NOMO-1 treated with DMSO at 0.1 percent for 48 hours (cell line): Measurements from ENCODE around the gene DRD4.
A peak's percentile ranks its signal among the peaks of the same experiment; 100 is the strongest.

ENCODE experiments used
- DNase-seq: peaks from one replicate; lab custom pipeline; 2025; ENCODE audit not compliant: unreplicated experiment; lab: John Stamatoyannopoulos, UW

DRD4 gene

DNA sequence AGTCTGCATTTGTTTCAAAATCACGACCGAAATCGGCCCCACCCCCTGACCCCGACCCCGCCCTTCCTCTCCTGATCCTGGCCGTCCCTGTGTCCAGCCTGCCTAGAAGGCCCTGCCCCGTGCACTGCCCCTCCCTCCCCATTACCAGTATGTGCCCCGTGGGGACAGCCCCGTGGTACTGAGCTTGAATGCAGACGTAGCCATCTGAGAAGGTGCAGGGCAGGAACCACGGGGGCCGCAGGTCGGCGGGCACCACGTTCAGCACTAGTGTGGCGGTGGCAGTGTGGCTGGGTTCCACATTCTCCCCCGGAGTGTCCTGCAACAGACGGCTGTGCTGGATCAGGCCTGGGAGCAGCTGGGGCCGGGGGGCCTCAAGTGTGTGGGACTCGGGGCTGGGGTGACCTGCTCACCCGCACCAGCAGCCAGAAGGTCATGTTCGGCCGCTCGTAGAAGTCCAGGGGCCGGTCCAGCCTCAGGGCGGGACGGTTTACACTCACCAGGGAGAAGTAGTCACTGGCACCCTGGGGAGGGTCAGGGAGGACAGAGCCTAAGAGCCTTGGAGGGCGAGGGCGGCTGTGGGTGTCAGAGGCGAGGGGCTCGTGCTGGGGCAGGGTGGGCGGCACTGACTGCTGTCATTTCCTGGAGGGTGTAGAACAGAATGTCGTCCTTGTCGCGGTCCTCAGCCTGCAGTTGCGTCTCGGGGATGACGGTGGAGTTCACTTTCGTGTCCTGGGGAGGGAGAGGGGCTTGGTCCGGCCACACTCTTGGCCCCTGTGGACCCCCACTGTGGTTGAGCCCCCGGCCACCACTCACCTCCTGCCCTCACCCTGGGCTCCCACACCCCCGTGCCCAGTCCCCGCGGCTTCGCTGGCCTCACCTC lies 15.9 kb upstream of the DRD4 start:
- DNase-seq, result no peak

DNA sequence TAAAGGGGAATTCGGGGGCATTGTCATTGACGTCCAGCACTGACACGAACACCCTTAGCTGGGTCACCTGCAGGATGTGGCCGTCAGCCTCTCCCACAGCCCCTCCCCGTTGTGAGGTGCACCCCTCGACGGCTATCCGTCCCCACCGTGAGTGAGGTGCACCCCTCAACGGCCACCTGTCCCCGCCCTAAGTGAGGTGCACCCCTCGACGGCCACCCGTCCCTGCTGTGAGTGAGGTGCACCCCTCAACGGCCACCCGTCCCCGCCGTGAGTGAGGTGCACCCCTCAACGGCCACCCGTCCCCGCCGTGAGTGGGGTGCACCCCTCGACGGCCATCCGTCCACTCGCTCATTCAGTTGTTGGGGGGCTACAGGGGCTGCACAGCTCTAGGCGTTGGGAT lies 15.2 kb upstream of the DRD4 start:
- DNase-seq, result no peak

DNA sequence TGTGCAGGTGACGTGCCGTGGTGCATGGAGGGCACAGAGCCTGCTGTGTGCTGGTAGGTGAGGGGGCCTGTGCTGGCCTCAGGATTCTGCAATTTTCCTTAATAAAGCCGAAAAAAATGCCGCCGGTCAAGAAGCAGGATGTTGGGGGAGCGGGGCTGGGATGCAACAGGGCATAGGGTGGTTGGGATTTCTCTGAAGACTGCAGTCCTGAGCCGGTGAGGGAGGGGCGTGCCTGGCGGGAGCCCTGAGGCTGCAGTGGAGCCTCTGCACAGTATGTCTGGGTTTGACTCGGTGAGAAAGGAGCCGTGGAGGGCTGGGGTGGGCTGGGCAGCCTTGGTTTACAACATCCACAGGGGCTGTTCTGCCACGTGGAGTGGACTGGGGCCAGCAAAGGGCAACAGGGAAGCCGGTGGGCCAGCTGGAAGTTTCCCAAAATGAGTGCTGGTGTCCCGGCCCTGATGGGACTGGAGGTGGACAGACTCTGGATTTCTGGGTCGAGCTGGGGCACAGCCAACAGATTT lies 13.7 kb upstream of the DRD4 start:
- no peak for DNase-seq

DNA sequence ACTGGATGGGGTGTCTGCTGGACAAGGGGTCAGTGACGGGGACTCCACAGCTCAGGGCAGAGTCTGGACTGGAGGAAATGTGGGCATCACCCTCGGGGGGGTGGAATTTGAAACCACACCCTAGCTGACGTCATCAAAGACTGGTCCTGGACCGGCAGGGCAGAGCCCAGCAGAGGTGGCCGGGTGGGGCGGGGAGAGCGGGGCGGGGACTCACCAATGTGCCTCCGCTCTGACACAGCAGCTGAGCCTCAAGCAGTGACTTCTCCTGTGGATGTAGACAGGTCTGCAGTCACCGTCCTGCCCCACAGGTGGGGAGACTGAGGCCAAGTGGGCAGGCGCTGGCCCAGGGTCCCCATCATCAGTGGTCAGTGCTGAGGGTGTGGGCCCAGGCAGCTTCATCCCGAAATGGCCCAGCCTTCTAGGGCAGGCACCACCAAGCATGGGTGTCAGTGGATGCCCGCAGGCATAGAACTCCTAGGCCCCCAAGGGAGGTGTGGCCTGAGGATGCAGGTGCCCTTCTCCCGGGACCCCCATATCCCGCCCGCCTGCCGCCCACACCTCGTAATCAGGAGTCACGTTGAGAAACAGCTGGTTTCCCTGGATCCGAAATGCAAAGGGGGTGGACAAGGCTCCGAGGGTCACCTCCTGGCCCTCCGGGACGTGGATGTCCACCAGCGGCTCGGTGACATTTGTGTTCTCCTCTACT lies 12.9 kb upstream of the DRD4 start:
- DNase-seq, result no peak

DNA sequence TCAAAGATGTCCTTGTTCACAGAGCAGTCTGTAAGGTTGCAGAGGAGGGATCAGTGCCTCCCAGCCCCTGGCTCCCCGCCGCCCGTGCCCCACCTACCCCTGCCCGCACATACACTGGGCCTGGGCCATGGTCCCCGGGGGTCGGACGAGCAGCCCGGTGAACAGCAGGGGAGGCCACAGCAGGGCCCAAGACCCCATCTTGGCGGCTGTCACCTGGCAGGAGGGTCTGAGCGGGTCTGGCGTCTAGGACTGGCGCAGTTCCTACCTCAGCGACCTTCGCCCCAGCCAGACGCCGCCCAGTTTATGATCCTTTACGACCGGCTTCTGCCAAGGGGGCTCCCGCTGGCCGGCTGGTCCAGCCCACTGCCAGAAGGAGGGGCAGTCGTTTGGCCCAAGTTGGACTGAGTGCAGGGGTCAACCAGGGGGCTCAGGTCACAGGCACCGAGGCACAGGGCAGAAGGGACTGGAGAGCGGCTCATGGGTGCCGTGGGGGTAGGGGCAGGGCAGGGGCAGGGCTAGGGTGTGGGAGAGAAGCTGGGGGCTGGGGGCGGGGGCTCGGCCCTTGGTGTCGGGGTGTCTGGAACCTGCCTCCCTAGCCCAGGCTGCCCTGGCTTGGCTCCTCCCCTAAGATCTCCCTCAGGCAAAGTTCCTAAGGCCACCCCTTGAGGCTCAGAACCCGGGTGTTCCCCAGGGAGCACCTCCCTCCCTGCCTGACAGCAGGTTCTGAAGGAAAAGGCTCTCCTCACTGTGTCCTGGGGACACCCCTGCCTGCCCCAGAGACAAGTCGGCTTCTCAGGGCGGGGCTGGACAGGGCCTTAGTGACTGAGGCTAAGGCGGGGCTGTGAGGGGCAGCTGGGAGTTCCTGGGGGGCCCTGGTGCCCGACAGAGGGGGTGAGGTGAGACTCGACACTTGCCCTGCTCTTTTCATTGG lies 12.1 kb upstream of the DRD4 start, which contains the start of gene CDHR5:
CDHR5 (minus strand) TSS at position 251 of the 931 bp plus-strand sequence; CDS start at position 198, 53 bp downstream.
- no peak for DNase-seq

DNA sequence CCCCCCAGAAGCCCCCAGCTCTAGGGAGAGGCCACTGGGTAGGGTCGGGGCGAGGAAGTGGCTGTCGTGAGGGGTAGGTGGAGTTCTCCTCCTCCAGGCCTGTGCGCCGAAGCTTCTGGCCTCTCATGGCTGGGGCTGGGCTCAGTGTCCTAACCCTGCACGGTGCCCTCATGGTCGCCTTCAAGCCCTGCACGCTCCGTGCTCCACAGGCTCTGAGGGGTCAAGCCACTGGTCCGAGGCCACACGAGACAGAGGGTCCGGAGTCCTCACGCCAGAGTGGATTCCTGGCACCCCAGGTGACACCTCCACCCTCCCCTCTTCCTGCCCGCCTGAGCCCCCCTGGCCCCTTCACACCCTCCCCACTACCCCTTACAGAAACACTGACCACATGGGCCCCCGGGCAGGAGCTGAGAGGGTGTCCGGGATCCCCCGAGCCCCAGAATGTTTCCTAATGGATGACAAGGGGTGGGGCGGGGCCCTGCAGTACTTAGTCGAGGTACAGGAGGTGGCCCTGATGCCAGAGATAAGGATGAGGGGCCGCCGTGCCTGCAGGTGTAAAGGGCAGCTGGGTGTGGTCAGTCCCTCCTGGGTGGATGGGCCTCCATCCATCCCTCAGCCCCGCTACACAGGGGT lies 11.3 kb upstream of the DRD4 start:
- no peak for DNase-seq

DNA sequence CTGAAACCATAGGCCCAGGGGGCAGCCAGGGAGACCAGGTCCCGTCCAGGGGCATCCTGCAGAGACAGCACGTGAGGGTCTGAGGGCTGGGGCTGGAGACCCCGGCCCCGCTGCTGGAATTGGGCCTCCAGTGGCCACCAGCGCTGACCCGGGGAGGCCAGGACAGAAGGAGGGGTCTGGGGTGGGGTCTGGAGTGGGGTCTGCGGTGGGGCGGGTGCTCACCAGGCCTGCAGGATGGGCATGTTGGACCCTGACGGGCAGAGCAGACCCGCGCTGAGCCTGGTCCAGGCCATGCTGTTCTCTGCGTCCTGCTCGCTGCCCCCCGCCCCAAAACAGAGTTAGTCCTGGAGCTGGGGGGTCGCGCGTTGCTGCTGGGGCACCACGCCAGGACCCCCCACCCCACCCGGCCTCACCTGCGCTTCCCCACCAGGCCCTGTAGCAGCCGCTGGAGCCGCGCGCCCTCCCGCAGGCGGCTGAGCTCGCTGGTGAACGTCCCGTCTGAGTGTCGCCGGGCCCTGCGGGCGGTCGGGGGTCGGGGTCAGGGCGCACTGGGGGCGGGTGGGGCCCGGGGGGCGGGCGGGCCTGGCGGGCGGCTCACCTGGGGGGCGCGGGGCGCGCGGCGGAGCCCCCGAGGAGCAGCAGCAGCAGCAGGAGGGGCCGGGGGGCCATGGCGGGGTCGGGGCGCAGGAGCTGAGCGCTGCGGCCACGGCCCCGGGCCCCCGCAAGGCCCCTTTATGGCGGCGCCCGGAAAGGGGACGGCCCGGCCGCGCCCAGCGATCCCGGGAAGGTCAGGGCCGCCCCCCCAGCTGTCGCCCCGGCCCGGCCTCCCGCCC lies 10.4 kb upstream of the DRD4 start, which contains the start of gene SCT:
SCT (minus strand) TSS at position 707 of the 833 bp plus-strand sequence; CDS start at position 669, 38 bp downstream.
- DNase-seq, result no peak

DNA sequence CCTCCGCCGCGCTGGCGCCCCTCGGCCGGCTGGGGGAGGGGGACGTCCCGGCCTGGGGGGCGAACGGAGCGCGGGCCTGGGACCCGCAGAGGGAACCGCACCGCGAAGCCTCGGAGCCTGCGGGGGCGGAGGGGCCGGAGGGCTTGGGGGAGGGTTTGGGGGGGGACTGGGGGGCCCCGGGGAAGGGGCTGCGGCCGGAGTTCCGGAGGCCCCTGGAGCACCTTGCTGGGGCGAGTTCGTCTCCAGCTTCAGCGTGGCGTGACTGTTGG lies 9.8 kb upstream of the DRD4 start:
- no peak for DNase-seq

DNA sequence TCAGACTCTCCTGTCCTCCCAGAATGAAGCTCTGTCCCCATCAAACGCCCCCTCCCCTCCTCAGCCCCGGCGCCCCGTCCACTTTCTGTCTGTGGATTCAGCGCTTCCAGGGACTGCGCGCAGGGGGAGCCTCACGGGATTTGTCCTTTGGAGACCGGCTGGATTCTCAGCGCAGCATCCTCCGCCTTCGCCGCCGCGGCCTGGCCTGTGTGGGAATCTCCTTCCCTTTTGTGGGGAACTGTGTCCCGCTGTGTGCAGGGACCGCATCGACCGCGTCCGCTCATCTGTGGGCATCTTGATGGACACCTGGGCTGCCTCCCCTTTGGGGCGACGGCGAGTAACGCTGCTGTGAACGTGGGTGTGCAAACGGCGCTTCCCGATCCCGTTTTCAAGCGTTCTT lies 9.0 kb upstream of the DRD4 start:
- no peak for DNase-seq

DNA sequence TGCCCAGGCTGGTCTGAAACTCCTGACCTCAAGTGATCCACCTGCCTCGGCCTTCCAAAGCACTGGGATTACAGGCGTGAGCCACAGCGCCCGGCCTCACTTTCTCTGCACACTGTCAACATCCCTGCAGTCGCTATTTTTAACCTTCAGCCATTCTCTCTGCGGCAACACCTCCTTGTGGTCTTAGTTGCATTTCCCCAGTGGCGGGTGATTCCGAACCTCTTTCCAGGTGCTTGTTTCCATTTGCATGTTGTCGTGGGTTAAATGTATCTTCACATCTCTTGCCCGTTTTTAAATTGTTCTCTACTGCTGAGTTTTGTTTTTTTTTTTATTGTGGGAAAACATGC lies 7.9 kb upstream of the DRD4 start:
- peak; percentile 37 for DNase-seq

DNA sequence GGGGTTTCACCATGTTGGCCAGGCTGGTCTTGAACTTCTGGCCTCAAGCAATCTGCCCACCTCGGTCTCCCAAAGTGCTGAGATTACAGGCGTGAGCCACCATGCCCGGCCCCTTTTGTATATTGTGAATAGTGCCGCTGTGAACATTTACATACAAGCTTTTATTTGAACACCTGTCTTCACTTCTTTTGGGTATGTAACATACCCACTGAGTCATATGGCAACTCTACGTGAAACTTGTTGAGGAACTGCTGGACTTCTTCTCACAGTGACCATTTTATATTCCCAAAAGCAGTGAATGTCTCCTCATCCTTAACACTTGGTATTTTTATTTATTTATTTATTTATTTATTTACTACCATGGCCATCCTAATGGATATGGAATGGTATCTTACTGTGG lies 6.2 kb upstream of the DRD4 start:
- DNase-seq, result no peak

DNA sequence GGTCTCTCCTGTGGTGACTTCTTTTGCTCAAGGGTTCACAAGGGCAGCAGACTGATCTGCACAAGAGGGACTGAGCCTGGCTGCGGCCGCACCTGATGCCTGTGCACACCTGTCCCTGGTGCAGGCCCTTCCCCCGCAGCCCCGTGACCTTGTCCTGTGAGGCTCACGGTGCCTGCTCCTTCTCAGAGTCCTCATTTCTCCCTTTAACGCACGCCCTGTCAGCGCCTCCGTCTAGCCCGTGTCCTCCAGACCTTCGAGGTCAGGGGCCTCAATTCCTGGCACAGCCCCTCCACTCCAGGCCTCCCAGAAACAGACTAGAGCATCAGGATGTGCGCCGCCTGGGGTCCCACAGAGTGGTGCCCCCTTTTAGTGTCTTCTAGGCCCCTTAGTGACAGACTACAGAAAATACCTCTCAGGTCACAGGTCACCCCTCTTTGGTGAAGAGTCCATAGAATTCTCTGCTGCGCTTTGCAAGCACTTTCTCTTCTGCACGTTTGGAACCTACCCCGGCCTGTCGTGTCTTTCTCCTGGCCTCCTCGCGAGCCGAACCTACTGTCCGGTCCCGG lies 1.0 kb upstream of the DRD4 start:
- no peak for DNase-seq

DNA sequence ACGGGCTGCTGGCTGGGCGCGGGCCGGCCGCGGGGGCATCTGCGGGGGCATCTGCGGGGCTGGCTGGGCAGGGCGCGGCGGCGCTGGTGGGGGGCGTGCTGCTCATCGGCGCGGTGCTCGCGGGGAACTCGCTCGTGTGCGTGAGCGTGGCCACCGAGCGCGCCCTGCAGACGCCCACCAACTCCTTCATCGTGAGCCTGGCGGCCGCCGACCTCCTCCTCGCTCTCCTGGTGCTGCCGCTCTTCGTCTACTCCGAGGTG lies 194 bp downstream of the DRD4 start:
- no peak for DNase-seq

DNA sequence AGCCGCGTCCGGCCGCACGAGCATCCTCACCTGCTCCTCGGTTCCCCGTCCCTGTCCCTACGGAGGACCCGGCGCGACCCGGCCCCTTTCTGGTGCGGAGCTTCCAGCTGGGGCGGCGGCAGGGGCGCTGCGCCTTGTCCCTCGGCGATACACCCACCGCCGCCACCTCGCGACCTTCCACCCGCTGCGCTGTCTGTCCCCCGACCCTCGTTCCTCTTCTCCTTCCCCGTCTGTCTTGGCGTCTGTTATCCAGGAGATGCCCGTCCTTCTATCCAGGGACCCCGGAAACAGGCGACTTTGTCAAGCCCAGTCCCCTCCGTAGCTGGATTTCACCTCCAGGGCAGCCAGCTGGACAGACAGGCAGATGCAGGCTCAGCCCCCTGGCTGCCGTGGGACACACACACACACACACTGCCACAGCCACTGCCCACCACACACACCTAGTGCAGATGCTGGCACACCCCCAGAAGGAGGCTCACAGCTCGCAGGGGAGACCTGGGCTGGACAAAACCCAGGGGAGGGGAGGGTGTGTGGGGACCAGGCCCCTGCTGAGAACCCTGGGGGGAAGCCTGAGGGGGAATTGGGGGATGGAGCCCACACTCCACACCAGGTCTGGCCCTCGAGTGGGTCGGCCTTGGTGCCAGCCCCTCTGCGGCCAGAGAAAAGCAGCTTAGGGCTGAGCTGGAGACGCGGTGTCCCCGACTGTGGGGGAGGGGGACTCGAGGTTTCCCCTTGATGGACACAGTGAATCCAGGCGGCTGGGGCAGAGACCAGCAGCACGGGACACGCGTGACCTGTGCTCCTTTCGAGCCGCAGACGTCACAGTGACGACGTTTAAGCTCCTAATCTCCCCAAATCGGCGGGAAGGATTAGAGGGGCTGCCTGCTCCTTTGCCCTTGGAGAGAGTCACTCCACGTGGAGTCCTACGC lies 788 bp downstream of the DRD4 start:
- no peak for DNase-seq

DNA sequence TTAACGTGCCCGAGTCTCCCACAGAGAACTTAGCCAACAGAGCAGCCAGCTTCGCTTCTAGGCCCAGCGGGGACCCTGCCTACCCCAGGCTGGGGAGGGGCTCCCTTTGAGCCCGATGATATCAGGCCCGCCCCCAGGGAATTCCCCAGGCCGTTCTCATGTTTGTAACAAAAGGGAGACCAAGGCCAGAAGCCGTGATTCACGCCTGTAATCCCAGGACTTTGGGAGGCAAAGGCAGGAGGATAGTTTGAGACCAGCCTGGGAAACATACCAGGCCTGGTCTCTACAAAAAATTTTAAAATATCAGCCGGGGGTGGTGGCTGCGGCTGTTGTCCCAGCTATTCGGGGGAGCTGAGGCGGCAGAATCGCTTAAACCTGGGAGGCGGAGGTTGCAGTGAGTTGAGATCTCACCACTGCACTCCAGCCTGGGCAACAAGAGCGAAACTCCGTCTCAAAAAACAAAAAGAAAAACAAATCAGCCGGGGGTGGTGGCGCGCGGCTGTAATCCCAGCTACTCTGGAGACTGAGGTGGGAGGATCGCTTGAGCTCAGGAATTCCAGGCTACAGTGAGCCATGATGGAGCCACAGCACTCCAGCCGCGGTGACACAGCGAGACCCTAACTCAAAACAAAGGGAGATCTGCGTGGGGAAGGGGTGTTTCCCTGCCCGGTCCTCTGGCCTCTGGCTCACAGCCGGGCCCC lies 1.7 kb downstream of the DRD4 start:
- DNase-seq, result no peak

DNA sequence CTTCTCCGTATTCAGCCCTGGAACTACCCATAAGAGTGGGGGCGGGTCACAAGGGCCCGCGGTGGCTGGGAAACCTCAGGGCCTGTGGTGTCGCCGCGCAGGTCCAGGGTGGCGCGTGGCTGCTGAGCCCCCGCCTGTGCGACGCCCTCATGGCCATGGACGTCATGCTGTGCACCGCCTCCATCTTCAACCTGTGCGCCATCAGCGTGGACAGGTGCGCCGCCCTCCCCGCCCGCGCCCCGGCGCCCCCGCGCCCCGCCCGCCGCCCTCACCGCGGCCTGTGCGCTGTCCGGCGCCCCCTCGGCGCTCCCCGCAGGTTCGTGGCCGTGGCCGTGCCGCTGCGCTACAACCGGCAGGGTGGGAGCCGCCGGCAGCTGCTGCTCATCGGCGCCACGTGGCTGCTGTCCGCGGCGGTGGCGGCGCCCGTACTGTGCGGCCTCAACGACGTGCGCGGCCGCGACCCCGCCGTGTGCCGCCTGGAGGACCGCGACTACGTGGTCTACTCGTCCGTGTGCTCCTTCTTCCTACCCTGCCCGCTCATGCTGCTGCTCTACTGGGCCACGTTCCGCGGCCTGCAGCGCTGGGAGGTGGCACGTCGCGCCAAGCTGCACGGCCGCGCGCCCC lies 2.4 kb downstream of the DRD4 start:
- DNase-seq, result no peak

DNA sequence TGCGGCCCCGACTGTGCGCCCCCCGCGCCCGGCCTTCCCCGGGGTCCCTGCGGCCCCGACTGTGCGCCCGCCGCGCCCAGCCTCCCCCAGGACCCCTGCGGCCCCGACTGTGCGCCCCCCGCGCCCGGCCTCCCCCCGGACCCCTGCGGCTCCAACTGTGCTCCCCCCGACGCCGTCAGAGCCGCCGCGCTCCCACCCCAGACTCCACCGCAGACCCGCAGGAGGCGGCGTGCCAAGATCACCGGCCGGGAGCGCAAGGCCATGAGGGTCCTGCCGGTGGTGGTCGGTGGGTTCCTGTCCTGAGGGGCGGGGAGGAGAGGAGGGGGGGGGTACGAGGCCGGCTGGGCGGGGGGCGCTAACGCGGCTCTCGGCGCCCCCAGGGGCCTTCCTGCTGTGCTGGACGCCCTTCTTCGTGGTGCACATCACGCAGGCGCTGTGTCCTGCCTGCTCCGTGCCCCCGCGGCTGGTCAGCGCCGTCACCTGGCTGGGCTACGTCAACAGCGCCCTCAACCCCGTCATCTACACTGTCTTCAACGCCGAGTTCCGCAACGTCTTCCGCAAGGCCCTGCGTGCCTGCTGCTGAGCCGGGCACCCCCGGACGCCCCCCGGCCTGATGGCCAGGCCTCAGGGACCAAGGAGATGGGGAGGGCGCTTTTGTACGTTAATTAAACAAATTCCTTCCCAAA lies 3.1 kb downstream of the DRD4 start:
- no peak for DNase-seq
